Measurements from ENCODE around the gene NAE1.
"Not testable (repeated sequence)": the region's sequence is repeated elsewhere in the genome, so short reads cannot be mapped to it uniquely, and the experiment has no call there.

Gene NAE1

GRCh38 chr16:66824006-66824405 lies 6.8 kb downstream of the NAE1 start:
- DNase-seq = no peak
- in situ Hi-C loops (cut with HindIII; ENCODE audit: low pct_ligation_motif_present, low pct_unique_long_range_greater_than_20kb, low sequenced_read_pairs) = no loop called here

DNA sequence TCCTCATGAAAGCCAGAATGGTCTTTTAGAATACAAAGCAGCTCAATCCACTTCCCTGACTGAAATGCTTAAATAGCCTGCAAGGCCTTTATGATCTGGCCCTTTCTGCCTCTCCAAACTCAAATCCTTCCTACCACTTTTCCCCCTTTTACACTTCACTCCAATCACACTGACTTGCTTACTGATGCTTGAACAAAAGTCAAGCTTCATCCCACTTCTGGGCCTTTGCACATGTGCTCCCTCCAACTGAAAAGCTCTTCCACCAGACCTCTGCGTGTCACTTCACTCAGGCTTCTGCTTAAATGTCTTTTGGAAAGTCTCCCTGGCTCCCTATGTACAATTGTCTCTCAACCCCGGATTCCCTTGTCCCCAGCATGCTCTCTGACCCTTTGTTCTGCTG lies 16.0 kb downstream of the NAE1 start:
- no peak for DNase-seq
- in situ Hi-C loops (cut with HindIII; ENCODE audit: low pct_ligation_motif_present, low pct_unique_long_range_greater_than_20kb, low sequenced_read_pairs) = no loop called here

GRCh38 chr16:66811043-66811442 lies 19.7 kb downstream of the NAE1 start:
- in situ Hi-C loops (cut with HindIII; ENCODE audit: low pct_ligation_motif_present, low pct_unique_long_range_greater_than_20kb, low sequenced_read_pairs) = no loop called here
- no peak for DNase-seq

DNA sequence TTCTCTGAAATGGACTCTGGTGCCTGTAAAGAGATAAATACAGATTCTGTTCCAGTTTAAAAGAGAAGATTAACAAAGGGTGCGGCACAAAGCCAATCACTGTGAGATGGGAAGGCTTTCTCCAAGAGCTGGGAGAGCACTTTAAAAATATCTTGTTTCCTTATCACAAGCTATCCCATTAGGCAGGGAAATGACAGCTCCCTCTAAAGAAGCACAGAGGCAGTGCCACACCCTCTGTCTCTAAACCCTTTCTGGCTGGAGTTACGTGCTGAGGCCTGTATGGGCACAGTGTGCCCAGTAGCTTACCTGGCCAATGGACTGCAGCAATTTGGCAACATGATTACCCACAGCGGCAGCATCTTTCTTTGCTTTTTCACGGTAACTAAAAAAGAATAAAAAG lies 20.4 kb downstream of the NAE1 start:
- no peak for DNase-seq
- in situ Hi-C loops (cut with HindIII; ENCODE audit: low pct_ligation_motif_present, low pct_unique_long_range_greater_than_20kb, low sequenced_read_pairs) = no loop called here

DNA sequence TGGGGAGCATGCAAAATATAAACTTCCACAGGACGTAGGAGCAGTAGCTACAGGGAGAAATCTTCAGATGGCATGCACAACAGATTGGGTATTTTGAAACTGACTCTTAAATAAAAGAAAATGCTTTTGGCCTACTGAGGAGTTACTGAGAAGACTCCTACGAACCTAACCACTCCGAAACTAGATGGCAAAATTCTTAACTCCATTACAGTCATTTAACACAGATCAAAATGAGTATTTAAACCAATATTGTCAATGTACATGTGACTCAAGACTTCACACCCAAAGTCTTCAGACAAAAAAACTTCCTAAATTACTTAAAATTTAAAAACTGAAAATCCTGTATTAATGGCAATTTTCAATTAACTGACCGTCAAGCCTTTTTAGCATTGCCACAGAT lies 21.0 kb downstream of the NAE1 start:
- in situ Hi-C loops (cut with HindIII; ENCODE audit: low pct_ligation_motif_present, low pct_unique_long_range_greater_than_20kb, low sequenced_read_pairs) = no loop called here
- no peak for DNase-seq

GRCh38 chr16:66802159-66802558 lies 28.6 kb downstream of the NAE1 start:
- DNase-seq = no peak
- in situ Hi-C loops (cut with HindIII; ENCODE audit: low pct_ligation_motif_present, low pct_unique_long_range_greater_than_20kb, low sequenced_read_pairs) = no loop called here

- no peak for DNase-seq
- in situ Hi-C loops (cut with HindIII; ENCODE audit: low pct_ligation_motif_present, low pct_unique_long_range_greater_than_20kb, low sequenced_read_pairs) = no loop called here
Measured at GRCh38 chr16:66801320-66802105, 29.3 kb downstream of the NAE1 start, which contains the start of gene TERB1. TSS of gene TERB1 (minus strand) at chr16:66801584. CDS start at chr16:66796798, 4,786 bp downstream.

GRCh38 chr16:66800856-66801255 lies 29.9 kb downstream of the NAE1 start:
- DNase-seq = no peak
- in situ Hi-C loops (cut with HindIII; ENCODE audit: low pct_ligation_motif_present, low pct_unique_long_range_greater_than_20kb, low sequenced_read_pairs) = no loop called here

- in situ Hi-C loops (cut with HindIII; ENCODE audit: low pct_ligation_motif_present, low pct_unique_long_range_greater_than_20kb, low sequenced_read_pairs) = no loop called here
- no peak for DNase-seq
Measured at GRCh38 chr16:66798161-66798560, 32.6 kb downstream of the NAE1 start.

- in situ Hi-C loops (cut with HindIII; ENCODE audit: low pct_ligation_motif_present, low pct_unique_long_range_greater_than_20kb, low sequenced_read_pairs); DNase-seq: not testable (repeated sequence)
Measured at GRCh38 chr16:66793984-66794383, 36.8 kb downstream of the NAE1 start.

DNA sequence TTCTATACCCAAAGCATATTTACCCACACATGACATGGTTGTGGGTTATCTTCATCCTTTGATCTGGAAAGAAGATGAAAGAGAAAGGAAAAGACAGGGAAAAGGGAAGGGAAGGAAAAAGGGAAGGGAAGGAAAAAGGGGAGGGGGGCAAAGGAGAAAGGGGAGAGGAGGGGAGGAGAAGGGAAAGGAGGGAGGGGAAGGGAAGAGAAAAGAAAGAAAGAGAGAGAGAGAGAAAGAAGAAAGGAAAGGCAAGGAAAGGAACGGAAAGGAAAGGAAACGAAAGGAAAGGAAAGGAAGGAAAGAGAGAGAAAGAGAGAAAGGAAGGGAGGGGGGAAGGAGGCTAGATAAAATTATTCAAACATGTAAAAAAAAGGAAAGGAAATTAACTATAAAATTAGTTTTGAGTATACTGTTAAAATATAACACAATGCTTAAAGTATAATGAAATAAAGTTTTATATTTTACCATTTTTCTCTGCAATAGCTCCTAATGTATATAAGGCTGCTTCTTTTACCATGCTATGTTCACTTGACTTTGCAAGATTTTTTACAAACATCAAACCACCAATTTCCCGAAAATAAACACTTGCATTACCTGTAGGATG lies 40.5 kb downstream of the NAE1 start:
- in situ Hi-C loops (cut with HindIII; ENCODE audit: low pct_ligation_motif_present, low pct_unique_long_range_greater_than_20kb, low sequenced_read_pairs) = no loop called here
- DNase-seq = no peak

- no peak for DNase-seq
- in situ Hi-C loops (cut with HindIII; ENCODE audit: low pct_ligation_motif_present, low pct_unique_long_range_greater_than_20kb, low sequenced_read_pairs) = no loop called here
Measured at GRCh38 chr16:66787427-66787826, 43.3 kb downstream of the NAE1 start.

DNA sequence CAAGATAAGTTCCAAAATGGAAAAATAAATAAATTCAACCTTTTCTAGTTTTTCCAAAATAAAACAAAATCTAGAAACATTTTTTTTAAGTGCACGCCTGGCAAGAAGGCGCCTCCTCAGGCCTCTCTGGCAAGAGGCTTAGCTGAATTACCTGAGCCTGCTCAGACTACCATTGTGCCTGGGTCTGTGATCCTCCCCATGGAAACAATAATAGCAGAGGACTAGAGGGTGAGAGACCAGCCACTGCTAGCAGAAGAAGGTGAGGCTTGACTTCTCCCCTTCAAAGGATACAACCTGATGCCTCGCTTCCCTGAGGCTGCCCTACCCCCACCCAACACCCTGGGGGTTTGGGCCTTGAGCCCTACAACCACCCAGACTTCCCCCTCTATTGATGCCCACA lies 44.2 kb downstream of the NAE1 start:
- in situ Hi-C loops (cut with HindIII; ENCODE audit: low pct_ligation_motif_present, low pct_unique_long_range_greater_than_20kb, low sequenced_read_pairs) = no loop called here
- no peak for DNase-seq

DNA sequence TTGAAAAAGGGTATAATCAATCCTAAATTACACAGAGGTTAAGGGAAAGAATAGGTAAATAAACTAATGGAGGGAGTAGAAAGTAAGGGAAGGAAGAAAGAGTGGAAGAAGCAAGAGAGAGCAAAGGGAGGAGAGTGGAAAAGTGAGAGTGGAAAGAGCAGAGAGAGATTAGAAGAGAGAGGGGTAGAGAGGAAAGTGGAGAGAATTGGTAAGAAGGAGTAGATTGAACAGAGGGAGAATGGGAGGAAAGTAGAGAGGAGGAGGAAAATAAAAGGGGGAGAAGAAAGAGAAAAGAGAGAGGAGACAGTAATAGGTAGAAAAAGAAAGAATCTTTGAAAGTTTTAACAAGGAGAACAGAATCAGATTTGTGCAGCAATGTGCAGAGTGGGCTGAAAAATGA lies 54.3 kb downstream of the NAE1 start:
- in situ Hi-C loops (cut with HindIII; ENCODE audit: low pct_ligation_motif_present, low pct_unique_long_range_greater_than_20kb, low sequenced_read_pairs) = no loop called here
- no peak for DNase-seq

DNA sequence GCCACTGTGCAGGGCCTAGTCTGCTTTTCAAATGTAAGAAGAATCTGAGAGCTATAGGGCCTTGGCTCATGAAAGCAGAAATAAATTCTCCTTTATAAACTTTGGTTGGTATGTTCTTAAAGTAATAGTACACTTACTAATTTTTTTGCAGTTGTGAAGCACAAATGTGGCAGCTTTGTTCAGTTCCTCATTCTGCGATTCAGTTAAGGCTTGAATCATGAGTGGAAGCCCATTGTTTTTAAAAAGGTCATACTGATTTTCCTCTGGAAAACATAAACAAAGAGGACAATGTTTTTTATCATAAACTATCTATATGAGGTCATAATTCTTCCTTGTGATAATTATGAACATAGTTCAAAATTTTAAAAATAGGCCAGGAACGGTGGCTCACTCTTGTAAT lies 55.8 kb downstream of the NAE1 start:
- in situ Hi-C loops (cut with HindIII; ENCODE audit: low pct_ligation_motif_present, low pct_unique_long_range_greater_than_20kb, low sequenced_read_pairs) = no loop called here
- no peak for DNase-seq

GRCh38 chr16:66758086-66758485 lies 72.7 kb downstream of the NAE1 start:
- DNase-seq = no peak
- in situ Hi-C loops (cut with HindIII; ENCODE audit: low pct_ligation_motif_present, low pct_unique_long_range_greater_than_20kb, low sequenced_read_pairs) = no loop called here

DNA sequence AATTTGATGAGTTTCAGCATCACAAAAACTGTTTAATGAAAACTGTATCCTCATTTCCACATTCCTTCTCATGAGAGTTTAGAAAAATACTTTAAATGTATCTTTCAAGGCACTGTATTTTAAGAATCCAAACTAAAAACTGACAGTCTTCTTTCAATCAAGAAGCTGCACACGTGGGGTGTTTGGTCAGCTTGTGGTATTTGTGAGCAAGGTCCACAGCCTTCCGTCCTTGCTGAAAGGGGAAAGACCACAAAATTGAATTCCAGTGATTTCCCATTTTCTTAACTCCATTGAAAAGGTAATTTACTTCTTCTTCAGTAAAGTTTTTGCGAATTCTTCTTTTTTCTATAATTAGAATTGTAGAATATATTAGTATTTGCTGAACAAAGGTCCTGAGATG lies 76.0 kb downstream of the NAE1 start:
- no peak for DNase-seq
- in situ Hi-C loops (cut with HindIII; ENCODE audit: low pct_ligation_motif_present, low pct_unique_long_range_greater_than_20kb, low sequenced_read_pairs) = no loop called here

DNA sequence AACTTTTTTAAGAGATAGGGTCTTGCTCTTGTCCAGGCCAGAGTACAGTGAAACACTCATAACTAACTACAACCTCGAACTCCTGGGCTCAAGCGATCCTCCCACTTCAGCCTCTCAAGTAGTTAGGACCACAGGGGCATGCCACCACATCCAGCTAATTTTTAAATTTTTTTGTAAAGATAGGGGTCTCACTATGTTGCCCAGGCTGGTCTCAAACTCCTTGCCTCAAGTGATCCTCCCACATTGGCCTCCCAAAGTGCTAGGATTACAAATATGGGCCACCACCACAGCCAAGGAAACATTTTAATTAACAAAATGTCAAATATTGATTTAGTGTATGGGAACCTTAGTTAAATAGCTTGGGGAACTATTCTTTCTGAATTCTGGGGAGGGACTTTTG lies 76.6 kb downstream of the NAE1 start:
- in situ Hi-C loops (cut with HindIII; ENCODE audit: low pct_ligation_motif_present, low pct_unique_long_range_greater_than_20kb, low sequenced_read_pairs) = no loop called here
- no peak for DNase-seq

DNA sequence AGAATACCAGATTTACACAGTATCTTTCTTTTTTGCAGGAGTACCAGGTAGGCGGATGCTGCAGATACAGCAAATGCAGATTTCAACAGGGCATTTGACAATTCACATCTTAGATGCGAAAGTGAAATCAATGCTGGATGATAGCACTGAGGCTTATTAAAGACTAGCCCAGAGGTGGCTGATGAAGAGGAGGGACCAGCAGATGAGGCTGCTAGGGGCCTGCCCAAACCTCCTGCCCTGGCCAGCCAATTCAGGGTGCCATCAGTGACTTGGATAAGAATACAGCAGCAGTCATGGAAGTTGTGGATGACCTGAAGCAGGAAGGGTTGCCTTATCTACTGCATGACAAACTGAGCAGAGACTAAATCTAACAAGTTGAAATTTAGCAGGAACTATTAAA lies 77.8 kb downstream of the NAE1 start:
- in situ Hi-C loops (cut with HindIII; ENCODE audit: low pct_ligation_motif_present, low pct_unique_long_range_greater_than_20kb, low sequenced_read_pairs) = no loop called here

More for the DNA sequence above, 77.8 kb downstream of the NAE1 start:
- DNase-seq = no peak
